CD4-positive, CD25-positive, alpha-beta regulatory T cell (primary cell): Measurements from ENCODE around the gene SEL1L3. TPM values are rescaled to one million over a fixed set of nuclear protein-coding genes. Genes with fewer than 3 reads are reported as not detected.

Experiments used
- ATAC-seq, 2 donors: fragments of 150-1000 bp; cut with Tn5 transposase; one replicate each; pipeline ENCODE4 v1.10.0; 2021; ENCODE audit warnings: low read depth in 2 of 2, moderate number of reproducible peaks in 2 of 2, moderate library complexity in 1 of 2
- DNase-seq, 3 donors: peaks; one replicate each; pipeline versions ENCODE4 v3.0.0 to v3.0.0-alpha.2; 2012 to 2022; ENCODE audit warnings: mixed read lengths in 1 of 3
- H3K27ac ChIP-seq: one replicate; pipeline ENCODE4 v1.7.0; 2013; ENCODE audit warnings: mild to moderate bottlenecking, low read length; ENCODE audit not compliant: insufficient read depth, poor library complexity, severe bottlenecking
- H3K27me3 ChIP-seq: one replicate; pipeline ENCODE4 v1.7.0; 2013; ENCODE audit warnings: low read length; ENCODE audit not compliant: control insufficient read depth, insufficient read depth
- H3K36me3 ChIP-seq: one replicate; pipeline ENCODE4 v1.7.0; 2013; ENCODE audit warnings: mild to moderate bottlenecking, low read length, moderate library complexity; ENCODE audit not compliant: control insufficient read depth, insufficient read depth
- H3K4me1 ChIP-seq: 2 replicates; pipeline ENCODE4 v1.7.0; 2013; ENCODE audit warnings: mild to moderate bottlenecking, low read length; ENCODE audit not compliant: insufficient read depth, control insufficient read depth, poor library complexity, severe bottlenecking
- H3K4me3 ChIP-seq: one replicate; pipeline ENCODE4 v1.7.0; 2013; ENCODE audit warnings: low read depth, mild to moderate bottlenecking, low read length, moderate library complexity
- H3K9me3 ChIP-seq, 2 experiments: 1 replicate in 1 of 2; 2 replicates in 1 of 2; pipeline ENCODE4 v1.7.0; 2013; ENCODE audit warnings: low read length in 2 of 2, mild to moderate bottlenecking in 1 of 2, moderate library complexity in 1 of 2; ENCODE audit not compliant: control insufficient read depth in 2 of 2
- H3K27ac Mint-ChIP-seq, 3 donors: one replicate each; pipeline ENCODE4 v1.8.0; 2020 to 2022; ENCODE audit warnings: mild to moderate bottlenecking in 3 of 3, mixed read lengths in 3 of 3, moderate library complexity in 2 of 3
- H3K27me3 Mint-ChIP-seq: one replicate; pipeline ENCODE4 v1.8.0; 2022; ENCODE audit warnings: mild to moderate bottlenecking, mixed read lengths
- H3K36me3 Mint-ChIP-seq: one replicate; pipeline ENCODE4 v1.8.0; 2020; ENCODE audit warnings: mixed read lengths
- H3K4me1 Mint-ChIP-seq, 4 donors: one replicate each; pipeline ENCODE4 v1.8.0; 2020 to 2022; ENCODE audit warnings: mixed read lengths in 4 of 4, mild to moderate bottlenecking in 1 of 4
- H3K4me3 Mint-ChIP-seq, 4 donors: one replicate each; pipeline ENCODE4 v1.8.0; 2020 to 2022; ENCODE audit warnings: mild to moderate bottlenecking in 4 of 4, mixed read lengths in 4 of 4, moderate library complexity in 3 of 4
- H3K9me3 Mint-ChIP-seq, 7 donors: one replicate each; pipeline ENCODE4 v1.8.0; 2020 to 2022; ENCODE audit warnings: mixed read lengths in 7 of 7, mild to moderate bottlenecking in 3 of 7, moderate library complexity in 2 of 7
- polyA plus RNA-seq, 4 donors: library from polyadenylated mRNA; unstranded; fragments of 300-500 nt; fragmentation: Illumina TruSeq; gene quantifications; one replicate each; pipeline ENCODE4 v1.2.3, GENCODE V29; 2021
- total RNA-seq: library from RNA; stranded (reverse); gene quantifications from one replicate; pipeline ENCODE4 v1.2.3, GENCODE V29; 2022

SEL1L3 gene
- total and polyA plus RNA-seq, 5 donors from 2014 or later: 36.5 to 74.5 (median 50.3) TPM

- peaks cover 7% of the 10 kb centered on the region for H3K36me3 Mint-ChIP-seq
- Histone ChIP-seq H3K27ac (no peak overlapping the region), H3K9me3 (no peaks in the 10 kb centered on the region), H3K36me3 (no peaks in the 10 kb centered on the region), H3K27me3 (no peaks in the 10 kb centered on the region), H3K4me1 (no peaks in the 10 kb centered on the region), H3K4me3 (no peak overlapping the region)
- no peak for ATAC-seq
- no peak overlapping the region for H3K27ac Mint-ChIP-seq
- peaks cover 0 to 2% (median 0%) of the 10 kb centered on the region in 7 donors for H3K9me3 Mint-ChIP-seq
- H3K4me1 Mint-ChIP-seq: peaks cover 4 to 10% (median 6%) of the 10 kb centered on the region in 4 donors
- H3K4me3 Mint-ChIP-seq: no peak overlapping the region
- no peak for DNase-seq
- H3K27me3 Mint-ChIP-seq: no peaks in the 10 kb centered on the region
These were observed 38.2 kb upstream of the SEL1L3 start for GRCh38 chr4:25901030-25901430.

GRCh38 chr4:25900310-25900709 is 37.5 kb upstream of the SEL1L3 start:
- ATAC-seq: no peak
- H3K9me3 Mint-ChIP-seq: peaks cover 0 to 2% (median 0%) of the 10 kb centered on the region in 7 donors
- Histone ChIP-seq H3K4me3 (no peak overlapping the region), H3K27ac (no peak overlapping the region), H3K36me3 (no peaks in the 10 kb centered on the region), H3K27me3 (no peaks in the 10 kb centered on the region), H3K9me3 (no peaks in the 10 kb centered on the region), H3K4me1 (no peaks in the 10 kb centered on the region)
- H3K27ac Mint-ChIP-seq: no peak overlapping the region
- no peak overlapping the region for H3K4me3 Mint-ChIP-seq
- H3K36me3 Mint-ChIP-seq: peaks cover 6% of the 10 kb centered on the region
- peaks cover 4 to 10% (median 6%) of the 10 kb centered on the region in 4 donors for H3K4me1 Mint-ChIP-seq
- DNase-seq: no peak
- H3K27me3 Mint-ChIP-seq: no peaks in the 10 kb centered on the region

- H3K27ac ChIP-seq: no peak overlapping the region
- DNase-seq: no peak
- no peaks in the 10 kb centered on the region for H3K36me3 Mint-ChIP-seq
- H3K4me3 Mint-ChIP-seq: no peak overlapping the region
- H3K4me3 ChIP-seq: no peak overlapping the region
- H3K4me1 Mint-ChIP-seq: peaks cover 4 to 7% (median 6%) of the 10 kb centered on the region in 4 donors
- no peak overlapping the region for H3K27ac Mint-ChIP-seq
- H3K27me3 ChIP-seq: no peaks in the 10 kb centered on the region
- no peaks in the 10 kb centered on the region for H3K4me1 ChIP-seq
- no peaks in the 10 kb centered on the region for H3K27me3 Mint-ChIP-seq
- H3K9me3 ChIP-seq: no peaks in the 10 kb centered on the region
- peaks cover 0 to 2% (median 0%) of the 10 kb centered on the region in 7 donors for H3K9me3 Mint-ChIP-seq
- ATAC-seq: no peak
- no peaks in the 10 kb centered on the region for H3K36me3 ChIP-seq
These were observed 34.2 kb upstream of the SEL1L3 start for GRCh38 chr4:25896776-25897539.

GRCh38 chr4:25892796-25893195 is 30.0 kb upstream of the SEL1L3 start:
- no peaks in the 10 kb centered on the region for H3K36me3 Mint-ChIP-seq
- H3K4me3 Mint-ChIP-seq: no peak overlapping the region
- peaks cover 0 to 4% (median 0%) of the 10 kb centered on the region in 4 donors for H3K4me1 Mint-ChIP-seq
- H3K4me1 ChIP-seq: no peaks in the 10 kb centered on the region
- no peak overlapping the region for H3K4me3 ChIP-seq
- no peaks in the 10 kb centered on the region for H3K36me3 ChIP-seq
- no peaks in the 10 kb centered on the region for H3K27me3 Mint-ChIP-seq
- no peak overlapping the region for H3K27ac Mint-ChIP-seq
- ATAC-seq (no peak), DNase-seq (no peak)
- H3K27ac ChIP-seq: no peak overlapping the region
- H3K9me3 Mint-ChIP-seq: no peaks in the 10 kb centered on the region
- H3K27me3 ChIP-seq: no peaks in the 10 kb centered on the region
- no peaks in the 10 kb centered on the region for H3K9me3 ChIP-seq

- no peaks in the 10 kb centered on the region for H3K27me3 ChIP-seq
- H3K36me3 Mint-ChIP-seq: no peaks in the 10 kb centered on the region
- no peaks in the 10 kb centered on the region for H3K4me1 ChIP-seq
- no peaks in the 10 kb centered on the region for H3K36me3 ChIP-seq
- H3K27ac Mint-ChIP-seq: peak overlapping the region in 2 of 3 donors; percentile 27 to 78
- no peaks in the 10 kb centered on the region for H3K9me3 ChIP-seq
- no peaks in the 10 kb centered on the region for H3K9me3 Mint-ChIP-seq
- no peak for ATAC-seq
- peaks cover 0 to 4% (median 0%) of the 10 kb centered on the region in 4 donors for H3K4me1 Mint-ChIP-seq
- no peak overlapping the region for H3K27ac ChIP-seq
- H3K4me3 ChIP-seq: no peak overlapping the region
- DNase-seq: no peak
- no peak overlapping the region for H3K4me3 Mint-ChIP-seq
- no peaks in the 10 kb centered on the region for H3K27me3 Mint-ChIP-seq
These were observed 28.0 kb upstream of the SEL1L3 start for GRCh38 chr4:25890571-25891485.

GRCh38 chr4:25889589-25890503 is 27.1 kb upstream of the SEL1L3 start:
- Histone ChIP-seq H3K36me3 (no peaks in the 10 kb centered on the region), H3K4me1 (no peaks in the 10 kb centered on the region), H3K27me3 (no peaks in the 10 kb centered on the region), H3K9me3 (no peaks in the 10 kb centered on the region), H3K4me3 (no peak overlapping the region), H3K27ac (no peak overlapping the region)
- H3K9me3 Mint-ChIP-seq: no peaks in the 10 kb centered on the region
- peaks cover 0 to 4% (median 0%) of the 10 kb centered on the region in 4 donors for H3K4me1 Mint-ChIP-seq
- no peaks in the 10 kb centered on the region for H3K36me3 Mint-ChIP-seq
- no peak overlapping the region for H3K27ac Mint-ChIP-seq
- no peak overlapping the region for H3K4me3 Mint-ChIP-seq
- DNase-seq (no peak), ATAC-seq (no peak)
- no peaks in the 10 kb centered on the region for H3K27me3 Mint-ChIP-seq

GRCh38 chr4:25888781-25889180 is 26.0 kb upstream of the SEL1L3 start:
- H3K27me3 Mint-ChIP-seq: no peaks in the 10 kb centered on the region
- H3K4me1 Mint-ChIP-seq: peaks cover 0 to 7% (median 0%) of the 10 kb centered on the region in 4 donors
- Histone ChIP-seq H3K4me3 (no peak overlapping the region), H3K27me3 (no peaks in the 10 kb centered on the region), H3K4me1 (no peaks in the 10 kb centered on the region), H3K27ac (no peak overlapping the region), H3K9me3 (no peaks in the 10 kb centered on the region), H3K36me3 (no peaks in the 10 kb centered on the region)
- H3K9me3 Mint-ChIP-seq: no peaks in the 10 kb centered on the region
- no peaks in the 10 kb centered on the region for H3K36me3 Mint-ChIP-seq
- H3K27ac Mint-ChIP-seq: no peak overlapping the region
- ATAC-seq (no peak), DNase-seq (no peak)
- no peak overlapping the region for H3K4me3 Mint-ChIP-seq
